Right lobe of liver (tissue), 4 donors: ENCODE measurements around the gene KRTAP5-1.

Experiments
- POLR2A ChIP-seq: fragments of 450-650 bp; IDR thresholded peaks from one replicate; pipeline ENCODE4 v1.6.1; 2017; ENCODE audit warnings: antibody characterized with exemption, mild to moderate bottlenecking
- TF ChIP-seq, protein P1 (sequence below), 4 donors: fragments of 200-600 bp in 3 of 4; fragments of 450-650 bp in 1 of 4; IDR thresholded peaks; one replicate each; pipeline versions ENCODE4 v1.5.1 to v1.8.0; 2016 to 2022; ENCODE audit warnings: antibody characterized with exemption in 4 of 4, mild to moderate bottlenecking in 2 of 4
- donor health status: DM: no; HTN: no; CAD: no.
- donor health status: DM: no; HTN: no; CAD: no.
- donor health status: DM: no; HTN: yes; CAD: no.

DNA sequence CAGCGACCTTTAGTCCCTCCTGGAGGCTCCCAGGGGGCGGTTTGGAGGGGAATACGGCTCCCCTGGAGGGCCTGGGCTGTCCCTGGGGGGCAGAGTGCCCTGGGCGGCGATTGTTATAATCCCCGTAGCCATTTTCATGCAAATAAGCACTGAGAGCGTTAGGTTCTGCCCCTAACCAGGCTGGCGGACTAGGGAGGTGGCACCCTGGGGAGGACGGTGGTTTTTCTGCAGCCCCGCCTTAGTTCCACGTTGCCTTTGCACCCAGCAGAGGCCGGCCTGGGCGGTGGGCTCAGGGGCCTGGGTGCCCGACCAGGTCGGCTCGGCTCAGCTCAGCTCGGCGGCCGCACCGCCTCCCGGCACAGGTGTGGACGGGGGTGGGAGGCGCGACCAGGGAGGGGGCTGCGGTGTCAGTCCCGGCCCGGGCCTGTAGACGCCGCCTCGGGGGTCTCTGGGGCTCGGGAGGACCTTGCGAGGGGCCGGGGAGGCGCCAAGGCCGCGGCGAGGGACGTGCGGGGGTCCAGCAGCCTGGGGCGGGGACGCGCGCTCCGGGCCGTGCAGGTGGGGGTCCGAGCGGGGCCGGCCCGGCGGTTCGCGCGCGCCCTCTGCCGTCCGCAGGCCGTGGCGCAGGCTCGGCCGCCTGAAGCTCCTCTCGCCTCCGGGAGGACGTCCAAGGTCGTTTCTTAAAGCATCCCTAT, 10.7 kb downstream of the KRTAP5-1 start:
- TF ChIP-seq, protein P1, sequence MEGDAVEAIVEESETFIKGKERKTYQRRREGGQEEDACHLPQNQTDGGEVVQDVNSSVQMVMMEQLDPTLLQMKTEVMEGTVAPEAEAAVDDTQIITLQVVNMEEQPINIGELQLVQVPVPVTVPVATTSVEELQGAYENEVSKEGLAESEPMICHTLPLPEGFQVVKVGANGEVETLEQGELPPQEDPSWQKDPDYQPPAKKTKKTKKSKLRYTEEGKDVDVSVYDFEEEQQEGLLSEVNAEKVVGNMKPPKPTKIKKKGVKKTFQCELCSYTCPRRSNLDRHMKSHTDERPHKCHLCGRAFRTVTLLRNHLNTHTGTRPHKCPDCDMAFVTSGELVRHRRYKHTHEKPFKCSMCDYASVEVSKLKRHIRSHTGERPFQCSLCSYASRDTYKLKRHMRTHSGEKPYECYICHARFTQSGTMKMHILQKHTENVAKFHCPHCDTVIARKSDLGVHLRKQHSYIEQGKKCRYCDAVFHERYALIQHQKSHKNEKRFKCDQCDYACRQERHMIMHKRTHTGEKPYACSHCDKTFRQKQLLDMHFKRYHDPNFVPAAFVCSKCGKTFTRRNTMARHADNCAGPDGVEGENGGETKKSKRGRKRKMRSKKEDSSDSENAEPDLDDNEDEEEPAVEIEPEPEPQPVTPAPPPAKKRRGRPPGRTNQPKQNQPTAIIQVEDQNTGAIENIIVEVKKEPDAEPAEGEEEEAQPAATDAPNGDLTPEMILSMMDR (IDR thresholded peaks at IDR 0.05) = peak; percentile 75 to 99 (median 85)
- TF ChIP-seq POLR2A = no peak
